ENCODE data around the gene OR7C1. TPM values are rescaled to one million over a fixed set of nuclear protein-coding genes. Genes with fewer than 3 reads are reported as not detected.
"Not testable (repeated sequence)": the region's sequence is repeated elsewhere in the genome, so short reads cannot be mapped to it uniquely, and the experiment has no call there.

The OR7C1 gene
- 0.23 TPM for polyA plus RNA-seq (ENCODE audit: insufficient read length)
- long read RNA-seq, donor 1, result 0 reads
- long read RNA-seq, donor 2, result 0 reads
- long read RNA-seq, donor 3, result 0 reads
- long read RNA-seq, donor 4, result 0 reads
- long read RNA-seq, donor 5, result 0 reads
- long read RNA-seq, donor 6, result 0 reads
- long read RNA-seq, donor 7, result 0 reads
- long read RNA-seq, donor 8, result 0 reads

GRCh38 chr19:14835011-14835410 lies at the start of gene OR7C1, which contains the start of gene OR7A5:
Gene OR7C1 (minus strand): TSS chr19:14835185. CDS start chr19:14800136, 35,049 bp downstream.
Gene OR7A5 (minus strand): TSS chr19:14835185. CDS start chr19:14828241, 6,944 bp downstream.
- peak; percentile 17 for DNase-seq

DNA sequence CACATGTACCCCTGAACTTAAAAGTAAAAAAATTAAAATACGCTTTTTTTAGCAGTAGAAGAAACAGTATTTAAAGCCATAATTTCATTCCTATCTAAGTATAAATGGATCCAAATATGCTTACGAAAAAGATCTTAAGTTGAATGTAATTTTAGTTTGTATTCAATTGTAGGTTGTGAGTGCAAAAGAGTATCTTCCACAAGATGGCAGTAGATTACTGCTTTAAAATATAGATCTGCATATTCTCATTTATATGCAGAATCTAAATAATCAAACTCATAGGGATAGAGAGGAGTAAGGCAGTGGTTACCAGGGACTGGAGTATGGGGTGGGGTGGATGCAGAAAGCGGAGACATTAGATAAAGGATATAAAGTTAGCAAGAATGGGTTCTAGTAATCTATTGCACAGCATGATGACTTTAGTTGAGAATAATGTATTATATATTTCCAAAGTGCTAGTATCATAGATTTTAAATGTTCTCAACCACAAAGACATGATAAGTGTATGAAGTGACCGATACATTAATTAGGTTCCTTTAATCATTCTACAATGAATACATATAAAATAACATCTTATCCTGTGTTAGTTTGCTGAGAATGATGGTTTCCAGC lies 36.7 kb upstream of the OR7C1 start:
- peak; percentile 3 for DNase-seq

DNA sequence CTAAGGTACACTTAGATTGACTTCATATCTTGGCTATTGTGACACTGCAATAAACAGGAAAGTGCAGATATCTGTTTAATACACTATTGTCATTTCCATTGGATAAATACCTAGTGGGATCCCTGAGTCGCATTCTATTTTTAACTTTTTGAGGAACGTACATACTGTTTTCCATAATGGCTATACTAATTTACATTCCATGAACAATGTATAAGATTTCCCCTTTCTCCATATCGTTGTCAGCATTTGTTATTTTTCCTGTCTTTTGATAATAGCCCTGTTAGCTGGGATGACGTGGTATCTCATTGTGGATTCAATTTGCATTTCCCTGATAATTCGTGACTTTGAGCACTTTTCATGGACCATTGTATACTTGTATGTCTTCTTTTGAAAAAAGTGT lies 33.5 kb upstream of the OR7C1 start:
- no peak for DNase-seq

DNA sequence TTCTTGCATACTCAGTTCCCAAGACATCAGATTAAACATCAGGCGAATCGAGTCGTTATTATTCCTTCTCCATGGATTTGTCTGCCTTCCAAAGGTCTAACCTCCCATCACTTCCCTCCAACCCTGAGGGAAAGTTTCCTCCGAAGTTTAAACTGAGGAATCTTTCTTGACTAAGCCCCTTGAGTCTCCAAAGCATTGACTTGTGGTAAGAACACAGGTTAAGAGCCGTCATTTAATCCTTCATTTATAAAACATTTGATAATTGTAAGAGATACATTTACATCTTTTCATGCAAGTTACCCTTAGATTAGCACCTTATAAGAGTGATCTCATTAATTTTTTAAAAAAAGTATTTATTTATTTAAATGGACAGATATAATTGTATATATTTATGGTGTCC lies 13.8 kb upstream of the OR7C1 start, which contains the start of gene OR7A10:
TSS of gene OR7A10 (minus strand) at position 101 of the 400 bp plus-strand sequence. CDS start 7,045 bp downstream, outside the sequence.
- DNase-seq, result no peak

DNA sequence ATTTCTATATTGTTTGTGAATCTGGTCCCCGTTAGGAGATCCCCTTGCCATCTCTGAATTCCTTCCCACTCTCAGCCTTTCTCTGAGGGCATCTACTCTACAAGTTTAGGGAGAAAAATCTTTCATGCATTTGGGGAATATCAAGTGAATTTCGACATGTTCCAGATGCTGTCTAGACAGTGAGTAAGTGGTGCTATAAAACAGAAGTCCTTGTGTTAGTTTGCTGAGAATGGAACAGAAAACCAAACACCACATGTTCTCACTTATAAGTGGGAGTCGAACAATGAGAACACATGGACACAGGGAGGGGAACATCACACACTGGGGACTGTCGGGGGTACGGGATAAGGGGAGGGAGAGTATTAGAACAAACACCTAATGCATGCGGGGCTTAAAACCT lies 8.6 kb upstream of the OR7C1 start:
- no peak for DNase-seq

- DNase-seq, result no peak
Observed at GRCh38 chr19:14843169-14843568, 8.2 kb upstream of the OR7C1 start.

GRCh38 chr19:14840206-14840605 lies 5.2 kb upstream of the OR7C1 start:
- DNase-seq, result no peak

GRCh38 chr19:14837391-14837790 lies 2.4 kb upstream of the OR7C1 start:
- no peak for DNase-seq

DNA sequence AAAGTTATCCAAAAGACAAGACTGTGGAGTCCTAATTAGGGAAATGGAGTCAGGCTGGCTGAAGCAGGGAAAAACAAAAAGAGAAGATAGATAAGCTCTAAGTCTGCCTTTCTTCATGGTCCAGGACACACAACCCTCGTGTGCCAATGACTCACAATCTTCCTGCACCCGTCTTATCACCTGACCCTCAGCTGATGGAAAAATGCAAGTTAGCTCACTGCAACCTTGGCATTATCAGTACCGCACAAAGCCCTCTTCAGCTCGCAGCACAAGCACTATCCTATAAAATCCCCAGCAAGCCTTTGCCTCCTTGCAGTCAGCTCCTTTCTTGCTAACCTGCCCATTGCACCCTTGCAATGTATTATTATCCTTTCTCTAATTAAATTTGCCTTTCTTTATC lies 4.3 kb downstream of the OR7C1 start:
- DNase-seq, result no peak

GRCh38 chr19:14826006-14826405 lies 9.0 kb downstream of the OR7C1 start:
- DNase-seq, result no peak

DNA sequence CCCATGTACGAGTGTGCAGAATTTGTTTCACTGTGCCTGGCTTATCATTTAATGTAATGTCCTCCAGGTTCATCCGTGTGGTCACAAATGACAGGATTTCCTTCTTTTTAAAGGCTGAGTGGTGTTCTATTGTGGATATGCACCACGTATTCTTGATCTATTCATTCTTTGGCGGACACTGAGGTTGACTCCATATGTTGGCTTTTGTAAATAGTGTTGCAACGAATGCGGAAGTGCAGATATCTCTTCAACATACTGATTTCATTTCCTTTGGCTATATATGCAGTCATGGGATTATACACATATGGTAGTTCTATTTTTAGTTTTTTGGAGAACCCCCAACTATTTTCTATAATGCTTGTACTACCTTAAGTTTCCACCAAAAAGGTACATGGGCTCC lies 13.0 kb downstream of the OR7C1 start:
- DNase-seq, result no peak

- no peak for DNase-seq
Observed at GRCh38 chr19:14818588-14818987, 16.4 kb downstream of the OR7C1 start.

- no peak for DNase-seq
Observed at GRCh38 chr19:14817052-14817451, 17.9 kb downstream of the OR7C1 start.

GRCh38 chr19:14814982-14815652 lies 19.9 kb downstream of the OR7C1 start:
- DNase-seq, result no peak

DNA sequence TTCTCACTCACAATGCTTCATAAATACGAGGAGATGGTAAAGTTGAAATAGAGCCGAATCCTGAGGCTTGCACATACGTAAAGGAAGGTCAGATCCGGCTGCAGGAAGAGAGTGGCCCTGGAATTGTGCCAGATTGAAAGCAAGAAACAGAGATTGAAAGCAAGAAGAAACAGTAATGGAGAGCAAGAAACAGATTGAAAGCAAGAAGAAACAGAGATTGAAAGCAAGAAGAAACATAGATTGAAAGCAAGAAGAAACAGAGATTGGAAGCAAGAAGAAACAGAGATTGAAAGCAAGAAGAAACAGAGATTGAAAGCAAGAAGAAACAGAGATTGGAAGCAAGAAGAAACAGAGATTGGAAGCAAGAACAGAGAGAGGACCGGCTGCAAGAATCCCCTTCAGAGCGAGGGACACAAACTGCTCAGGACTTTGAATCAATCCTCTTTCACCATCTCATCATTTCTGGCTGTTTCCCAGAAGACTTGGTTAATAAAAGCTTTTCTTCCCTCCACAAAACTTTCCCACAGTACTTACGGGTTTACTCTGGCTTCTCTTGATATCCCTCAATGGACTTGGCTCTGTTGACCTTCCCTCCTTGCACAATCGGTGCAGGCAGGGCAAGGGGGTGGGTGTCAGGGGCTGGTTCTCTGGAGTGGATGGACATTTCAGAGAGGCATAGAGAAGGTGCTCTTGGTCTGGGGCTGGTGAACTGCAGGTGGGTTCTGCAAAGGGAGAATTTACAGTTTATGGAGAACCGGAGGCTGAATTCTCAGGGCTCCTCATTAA lies 25.5 kb downstream of the OR7C1 start:
- no peak for DNase-seq

DNA sequence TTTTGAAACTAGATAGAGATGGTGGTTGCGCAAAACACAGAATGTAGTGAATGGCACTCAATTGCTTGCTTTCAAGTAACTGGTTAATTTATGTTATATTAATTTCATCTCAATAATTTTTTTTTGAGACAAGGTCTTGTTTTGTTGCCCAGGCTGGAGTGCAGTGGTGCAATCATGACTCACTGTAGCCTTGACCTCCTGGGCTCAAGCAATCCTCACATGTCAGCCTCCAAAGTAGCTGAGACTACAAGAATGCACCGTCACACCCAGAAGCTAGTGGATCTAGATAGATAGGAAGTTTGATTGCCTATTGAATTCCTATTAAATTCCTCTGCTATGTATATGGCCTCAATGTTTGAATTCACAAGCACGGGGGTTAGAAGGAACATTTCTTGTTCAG lies 30.2 kb downstream of the OR7C1 start:
- DNase-seq, result no peak

- DNase-seq, result no peak
Observed at GRCh38 chr19:14798760-14799159, 36.2 kb downstream of the OR7C1 start.

DNA sequence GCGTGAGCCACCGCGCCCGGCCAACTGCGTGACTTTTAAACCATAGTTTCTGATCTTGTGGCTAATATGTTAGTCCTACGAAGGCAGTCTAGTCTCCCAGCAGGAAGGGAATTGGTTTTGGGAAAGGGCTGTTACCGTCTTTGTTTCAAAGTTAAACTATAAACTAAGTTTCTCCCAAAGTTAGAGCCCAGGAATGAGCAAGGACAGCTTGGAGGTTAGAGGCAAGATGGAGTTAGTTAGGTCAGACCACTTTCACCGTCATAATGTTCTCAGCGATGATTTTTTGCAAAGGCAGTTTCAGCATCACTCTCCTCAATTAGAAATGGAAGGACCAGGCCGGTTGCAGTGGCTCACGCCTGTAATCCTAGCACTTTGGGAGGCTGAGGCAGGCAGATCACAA lies 39.0 kb downstream of the OR7C1 start:
- no peak for DNase-seq

GRCh38 chr19:14795078-14795721 lies 39.8 kb downstream of the OR7C1 start:
- DNase-seq, result no peak

DNA sequence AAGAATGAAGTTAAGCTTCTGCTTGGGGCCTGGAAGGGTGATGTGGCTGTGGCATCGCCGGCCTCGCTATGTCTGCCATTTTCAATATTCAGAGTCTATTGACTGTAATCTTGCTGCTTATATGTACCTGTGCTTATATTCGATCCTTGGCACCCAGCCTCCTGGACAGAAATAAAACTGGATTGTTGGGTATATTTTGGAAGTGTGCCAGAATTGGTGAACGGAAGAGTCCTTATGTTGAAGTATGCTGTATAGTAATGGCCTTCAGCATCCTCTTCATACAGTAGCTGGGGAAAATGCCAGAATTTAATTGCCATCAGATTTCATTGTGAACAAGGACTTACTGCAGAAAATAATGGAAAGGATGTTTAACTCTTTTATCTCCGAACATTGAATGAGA lies 42.7 kb downstream of the OR7C1 start:
- not testable (repeated sequence) for DNase-seq

- peak; percentile 10 for DNase-seq
Observed at GRCh38 chr19:14786421-14786851, 48.5 kb downstream of the OR7C1 start.
